DND-41 (cell line): ENCODE measurements around the gene SERBP1.

Experiments
- CTCF ChIP-seq: IDR thresholded peaks from 2 replicates; pipeline ENCODE4 v1.5.1; 2012; ENCODE audit warnings: borderline replicate concordance, low read length, moderate library complexity, mild to moderate bottlenecking; ENCODE audit not compliant: poor library complexity, severe bottlenecking; ENCODE audit errors: extremely low read depth
- EZH2 ChIP-seq: IDR thresholded peaks from 3 replicates; pipeline ENCODE4 v1.6.1; 2012; ENCODE audit warnings: borderline replicate concordance, low read depth, mild to moderate bottlenecking, moderate library complexity, low read length, inconsistent platforms; ENCODE audit not compliant: severe bottlenecking

- no peak for TF ChIP-seq CTCF
- no peak for TF ChIP-seq EZH2
These were observed 2.7 kb downstream of the SERBP1 start for GRCh38 chr1:67427465-67427864.
